Naive thymus-derived CD8-positive, alpha-beta T cell (primary cell): ENCODE measurements around the gene ADK. TPM values are rescaled to one million over a fixed set of nuclear protein-coding genes. Genes with fewer than 3 reads are reported as not detected.

ENCODE experiments used
- ATAC-seq, 2 donors: fragments of 150-1000 bp; cut with Tn5 transposase in 1 of 2; sonication (Bioruptor Pico), chemical (Tn5 transposase) in 1 of 2; 1 replicate in 1 of 2; 2 replicates in 1 of 2; pipeline ENCODE4 v1.10.0; 2021; ENCODE audit warnings: mild to moderate bottlenecking in 2 of 2, moderate library complexity in 2 of 2
- POLR2A ChIA-PET: fragments of 350-600 bp; sonication (Branson Sonifier 250); formaldehyde crosslinking; loops from one replicate; lab custom pipeline; 2021; ENCODE audit warnings: antibody characterized with exemption; lab: Charles Lee
- DNase-seq, 10 donors: peaks; one replicate each; pipeline versions ENCODE4 v3.0.0 to v3.0.0-alpha.2; 2020 to 2022
- H3K27ac Mint-ChIP-seq, 10 donors: one replicate each; pipeline ENCODE4 v1.8.0; 2020 to 2022; ENCODE audit warnings: mild to moderate bottlenecking in 10 of 10, mixed read lengths in 10 of 10, moderate library complexity in 4 of 10, inconsistent platforms in 1 of 10
- H3K27me3 Mint-ChIP-seq, 5 donors: one replicate each; pipeline ENCODE4 v1.8.0; 2021 to 2022; ENCODE audit warnings: mixed read lengths in 5 of 5
- H3K36me3 Mint-ChIP-seq, 3 donors: one replicate each; pipeline ENCODE4 v1.8.0; 2020 to 2022; ENCODE audit warnings: mixed read lengths in 3 of 3, mild to moderate bottlenecking in 2 of 3, inconsistent platforms in 1 of 3
- H3K4me1 Mint-ChIP-seq, 4 donors: one replicate each; pipeline ENCODE4 v1.8.0; 2021 to 2022; ENCODE audit warnings: mixed read lengths in 4 of 4
- H3K4me3 Mint-ChIP-seq, 10 donors: one replicate each; pipeline ENCODE4 v1.8.0; 2020 to 2022; ENCODE audit warnings: mild to moderate bottlenecking in 10 of 10, mixed read lengths in 10 of 10, moderate library complexity in 6 of 10, inconsistent platforms in 1 of 10
- H3K9me3 Mint-ChIP-seq, 9 donors: one replicate each; pipeline ENCODE4 v1.8.0; 2020 to 2022; ENCODE audit warnings: mixed read lengths in 9 of 9, mild to moderate bottlenecking in 3 of 9, inconsistent platforms in 1 of 9, moderate library complexity in 1 of 9
- polyA plus RNA-seq, 3 donors: library from polyadenylated mRNA; unstranded; fragments of 300-500 nt; fragmentation: Illumina TruSeq; gene quantifications; one replicate each; pipeline ENCODE4 v1.2.3, GENCODE V29; 2021
- total RNA-seq, 8 experiments: library from RNA in 2 of 8; stranded (reverse) in 2 of 8; gene quantifications; one replicate each; pipeline ENCODE4 v1.2.3 and lab custom pipeline; 2021 to 2026

The ADK gene
- total and polyA plus RNA-seq, 5 experiments from 2014 or later: 29.6 to 52.4 (median 48.7) TPM

DNA sequence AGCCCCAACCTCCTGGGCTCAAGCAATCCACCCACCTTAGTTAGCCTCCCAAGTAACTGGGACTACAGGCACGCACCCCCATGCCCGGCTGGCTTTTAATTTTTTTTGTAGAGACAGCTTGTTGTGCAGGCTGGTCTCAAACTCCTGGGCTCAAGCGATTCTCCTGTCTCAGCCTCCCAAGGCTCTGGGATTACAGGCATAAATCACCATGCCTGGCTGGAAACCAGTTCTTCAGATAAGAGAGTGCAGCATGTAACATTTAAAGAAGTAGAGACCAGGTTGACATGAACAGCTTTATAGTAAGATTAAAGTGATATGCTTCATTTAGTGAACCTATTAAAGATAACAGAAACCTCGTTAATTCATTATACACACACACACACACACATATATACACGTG lies 507.5 kb downstream of the ADK start:
- POLR2A ChIA-PET: no interaction called here
- H3K27me3 Mint-ChIP-seq: no peaks in the 10 kb centered on the region
- H3K9me3 Mint-ChIP-seq: no peaks in the 10 kb centered on the region
- ATAC-seq (no peak), DNase-seq (no peak)
- H3K27ac Mint-ChIP-seq: peak overlapping the region in 3 of 10 donors; percentile 59 to 77 (median 62)
- peaks cover 0 to 5% (median under 1%) of the 10 kb centered on the region in 4 donors for H3K4me1 Mint-ChIP-seq
- no peak overlapping the region for H3K4me3 Mint-ChIP-seq
- peaks cover 0 to 23% (median 20%) of the 10 kb centered on the region in 3 donors for H3K36me3 Mint-ChIP-seq

DNA sequence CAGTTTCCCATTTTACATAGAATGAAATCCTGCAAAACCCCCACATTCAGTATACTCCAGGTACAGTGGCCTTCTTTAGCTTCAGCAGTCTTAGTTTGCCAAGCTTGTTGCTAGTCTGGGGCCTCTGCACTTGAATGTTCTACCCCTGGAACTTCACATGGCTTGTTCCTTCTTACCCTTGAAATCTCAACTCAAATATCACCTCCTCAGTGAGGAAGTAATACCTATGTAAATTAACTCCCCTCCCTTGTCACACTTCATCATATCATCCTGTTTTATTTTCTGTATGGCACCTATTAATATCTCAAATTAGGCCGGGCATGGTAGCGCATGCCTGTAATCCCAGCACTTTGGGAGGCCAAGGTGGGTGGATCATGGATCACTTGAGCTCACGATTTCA lies 511.6 kb downstream of the ADK start:
- Mint-ChIP-seq H3K4me3 (no peak overlapping the region), H3K27ac (no peak overlapping the region), H3K4me1 (peaks cover 0 to 5% (median 0%) of the 10 kb centered on the region in 4 donors), H3K36me3 (peaks cover 0 to 17% (median 11%) of the 10 kb centered on the region in 3 donors), H3K9me3 (no peaks in the 10 kb centered on the region), H3K27me3 (no peaks in the 10 kb centered on the region)
- POLR2A ChIA-PET: no interaction called here
- ATAC-seq (no peak), DNase-seq (no peak)

DNA sequence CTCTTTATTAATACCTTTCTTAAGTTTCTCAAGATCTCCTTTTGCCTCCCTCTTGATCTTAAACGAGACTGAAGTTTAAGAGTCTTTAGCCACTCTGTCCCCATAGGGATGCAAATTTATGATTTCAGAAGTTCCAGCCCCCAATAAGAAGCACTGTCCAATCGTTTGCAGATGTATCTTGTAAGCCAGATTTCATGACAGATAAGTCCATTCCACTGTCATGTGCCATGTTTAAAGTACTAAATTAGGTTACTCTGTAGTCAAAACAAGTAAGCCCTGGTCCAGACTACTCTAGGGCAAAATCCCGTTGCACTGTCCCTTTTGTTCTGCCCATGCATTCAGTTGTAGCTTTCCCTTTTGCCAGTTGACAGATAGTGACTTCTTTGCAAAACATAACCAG lies 518.2 kb downstream of the ADK start:
- Mint-ChIP-seq H3K4me3 (no peak overlapping the region), H3K9me3 (peaks cover 0 to 11% (median 4%) of the 10 kb centered on the region in 9 donors), H3K4me1 (no peaks in the 10 kb centered on the region), H3K27ac (peak overlapping the region in 1 of 10 donors; percentile 78), H3K27me3 (no peaks in the 10 kb centered on the region), H3K36me3 (peaks cover 14 to 33% (median 33%) of the 10 kb centered on the region in 3 donors)
- ATAC-seq: no peak
- POLR2A ChIA-PET: no interaction called here
- no peak for DNase-seq

DNA sequence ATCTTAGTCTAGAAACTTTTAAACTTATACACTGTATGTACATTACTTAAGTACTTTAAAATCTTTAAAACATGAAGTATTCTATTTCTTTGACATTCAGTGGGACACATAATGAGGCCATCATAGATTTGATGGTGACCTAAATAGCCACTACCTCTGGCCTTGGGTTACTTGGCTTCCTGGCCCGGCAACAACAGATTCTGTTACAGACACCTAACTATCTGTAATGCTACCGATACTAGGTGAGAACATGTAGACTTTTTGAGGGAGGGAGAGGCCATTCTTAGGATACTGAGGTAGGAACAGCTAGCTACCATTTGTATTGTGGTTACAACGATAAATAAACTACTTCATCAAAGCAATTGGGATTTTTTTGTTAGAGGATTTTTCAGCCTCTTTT lies 520.7 kb downstream of the ADK start:
- Mint-ChIP-seq H3K4me1 (peaks cover 0 to 2% (median 0%) of the 10 kb centered on the region in 4 donors), H3K27ac (no peak overlapping the region), H3K4me3 (no peak overlapping the region), H3K27me3 (no peaks in the 10 kb centered on the region), H3K36me3 (peaks cover 14 to 42% (median 39%) of the 10 kb centered on the region in 3 donors), H3K9me3 (peaks cover 0 to 11% (median 4%) of the 10 kb centered on the region in 9 donors)
- DNase-seq: no peak
- POLR2A ChIA-PET: no interaction called here
- ATAC-seq: no peak

DNA sequence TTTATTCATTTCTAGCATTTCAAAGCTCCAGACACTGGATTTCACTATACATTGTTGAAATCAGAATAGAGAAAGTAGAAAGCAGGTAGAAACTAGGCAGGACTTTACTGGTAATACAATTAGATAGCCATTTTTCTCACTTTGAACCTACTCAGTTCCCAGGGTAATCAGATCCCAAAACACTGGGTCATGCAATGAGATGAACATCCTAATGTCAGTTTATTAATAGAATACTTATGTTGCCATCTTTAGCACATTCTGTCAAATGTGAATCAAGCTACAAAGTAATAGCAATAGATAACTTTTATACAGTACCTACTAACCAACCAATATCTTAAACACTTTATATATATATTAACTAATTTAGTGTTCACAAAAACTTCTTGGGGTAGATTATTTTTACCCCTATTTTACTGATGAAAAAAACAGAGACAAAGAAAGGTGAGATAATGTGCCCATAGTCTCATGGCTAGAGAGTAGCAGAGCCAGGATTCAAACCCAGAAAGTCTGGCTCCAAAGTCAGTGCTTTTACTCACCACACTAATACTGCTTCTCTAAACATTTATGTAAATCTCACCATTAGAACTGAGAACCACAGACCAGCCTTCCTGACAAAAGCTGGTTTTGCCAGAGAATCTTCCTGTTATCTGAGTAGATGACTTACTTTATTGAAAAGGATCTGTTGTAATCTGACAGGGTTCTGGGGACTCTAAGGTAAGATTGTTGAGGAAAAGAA lies 521.6 kb downstream of the ADK start:
- DNase-seq: no peak
- Mint-ChIP-seq H3K4me1 (peaks cover 0 to 4% (median 1%) of the 10 kb centered on the region in 4 donors), H3K36me3 (peaks cover 17 to 46% (median 42%) of the 10 kb centered on the region in 3 donors), H3K4me3 (no peak overlapping the region), H3K27ac (peak overlapping the region in 1 of 10 donors; percentile 67), H3K9me3 (peaks cover 0 to 11% (median 4%) of the 10 kb centered on the region in 9 donors), H3K27me3 (no peaks in the 10 kb centered on the region)
- POLR2A ChIA-PET: no interaction called here
- ATAC-seq: no peak

DNA sequence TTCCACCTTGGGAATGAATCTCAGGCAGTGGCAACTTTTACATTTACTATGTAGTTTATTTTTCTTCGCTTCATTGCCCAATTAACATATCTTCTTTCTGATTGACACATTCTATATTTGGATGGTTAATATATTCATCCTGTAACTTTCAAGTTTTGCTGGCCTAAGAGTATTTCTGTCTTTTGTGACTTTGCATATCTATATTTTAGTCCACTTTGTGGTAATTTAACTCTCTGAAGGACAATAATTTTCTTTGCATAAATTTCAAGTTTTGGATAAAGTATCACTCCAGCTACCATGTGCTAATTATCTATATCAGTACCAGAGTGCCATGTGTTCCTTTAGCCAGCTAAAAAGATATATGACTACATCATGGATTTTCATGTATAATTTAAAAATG lies 523.9 kb downstream of the ADK start:
- H3K27me3 Mint-ChIP-seq: no peaks in the 10 kb centered on the region
- H3K36me3 Mint-ChIP-seq: peaks cover 18 to 52% (median 43%) of the 10 kb centered on the region in 3 donors
- POLR2A ChIA-PET: no interaction called here
- no peak overlapping the region for H3K27ac Mint-ChIP-seq
- ATAC-seq (no peak), DNase-seq (no peak)
- H3K9me3 Mint-ChIP-seq: peaks cover 0 to 11% (median 4%) of the 10 kb centered on the region in 9 donors
- H3K4me3 Mint-ChIP-seq: no peak overlapping the region
- H3K4me1 Mint-ChIP-seq: peaks cover 0 to 4% (median 1%) of the 10 kb centered on the region in 4 donors

DNA sequence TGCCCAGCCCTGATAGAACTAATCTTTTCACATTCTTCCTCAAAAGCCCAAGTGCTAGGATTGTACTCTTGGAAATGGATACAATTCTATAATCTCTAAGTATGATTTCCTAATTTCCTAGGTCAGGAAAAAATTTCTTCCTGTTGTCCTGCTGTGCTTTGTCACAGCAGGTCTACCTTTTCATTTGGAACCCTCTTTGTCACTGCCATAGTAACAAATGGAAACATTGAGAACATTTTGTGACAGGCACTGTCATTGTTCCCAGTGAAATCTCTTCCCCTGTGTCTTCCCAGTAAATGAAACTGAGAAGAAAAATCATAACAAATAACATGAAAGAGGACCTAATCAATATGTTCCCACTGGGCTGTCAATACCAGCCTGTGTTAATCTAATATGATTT lies 524.5 kb downstream of the ADK start:
- Mint-ChIP-seq H3K4me3 (no peak overlapping the region), H3K36me3 (peaks cover 18 to 50% (median 41%) of the 10 kb centered on the region in 3 donors), H3K9me3 (peaks cover 0 to 11% (median 4%) of the 10 kb centered on the region in 9 donors), H3K27ac (no peak overlapping the region), H3K4me1 (peaks cover 0 to 4% (median 1%) of the 10 kb centered on the region in 4 donors), H3K27me3 (no peaks in the 10 kb centered on the region)
- POLR2A ChIA-PET: no interaction called here
- ATAC-seq (no peak), DNase-seq (no peak)

DNA sequence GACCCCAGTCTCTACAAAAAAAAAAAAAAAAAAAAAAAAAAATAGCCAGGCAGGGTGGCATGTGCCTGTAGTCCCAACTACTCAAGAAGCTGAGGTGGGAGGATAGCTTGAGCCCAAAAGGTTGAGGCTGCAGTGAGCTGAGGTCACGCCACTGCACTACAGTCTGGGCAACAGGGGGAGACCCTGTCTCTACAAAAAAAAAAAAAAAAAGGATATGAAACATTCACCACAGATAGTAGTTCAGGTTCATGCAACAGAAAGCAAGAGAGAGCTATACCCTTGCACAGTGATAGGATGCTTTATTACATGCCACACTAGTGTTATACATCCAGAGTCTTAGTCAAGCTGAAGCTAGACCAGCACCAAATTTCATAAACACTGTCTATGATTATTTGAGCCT lies 526.9 kb downstream of the ADK start:
- Mint-ChIP-seq H3K36me3 (peaks cover 15 to 38% (median 24%) of the 10 kb centered on the region in 3 donors), H3K4me3 (no peak overlapping the region), H3K9me3 (peaks cover 0 to 10% (median 3%) of the 10 kb centered on the region in 9 donors), H3K4me1 (peaks cover 8 to 16% (median 12%) of the 10 kb centered on the region in 4 donors), H3K27ac (peak overlapping the region in 1 of 10 donors; percentile 70), H3K27me3 (no peaks in the 10 kb centered on the region)
- DNase-seq (no peak), ATAC-seq (no peak)
- POLR2A ChIA-PET: no interaction called here

DNA sequence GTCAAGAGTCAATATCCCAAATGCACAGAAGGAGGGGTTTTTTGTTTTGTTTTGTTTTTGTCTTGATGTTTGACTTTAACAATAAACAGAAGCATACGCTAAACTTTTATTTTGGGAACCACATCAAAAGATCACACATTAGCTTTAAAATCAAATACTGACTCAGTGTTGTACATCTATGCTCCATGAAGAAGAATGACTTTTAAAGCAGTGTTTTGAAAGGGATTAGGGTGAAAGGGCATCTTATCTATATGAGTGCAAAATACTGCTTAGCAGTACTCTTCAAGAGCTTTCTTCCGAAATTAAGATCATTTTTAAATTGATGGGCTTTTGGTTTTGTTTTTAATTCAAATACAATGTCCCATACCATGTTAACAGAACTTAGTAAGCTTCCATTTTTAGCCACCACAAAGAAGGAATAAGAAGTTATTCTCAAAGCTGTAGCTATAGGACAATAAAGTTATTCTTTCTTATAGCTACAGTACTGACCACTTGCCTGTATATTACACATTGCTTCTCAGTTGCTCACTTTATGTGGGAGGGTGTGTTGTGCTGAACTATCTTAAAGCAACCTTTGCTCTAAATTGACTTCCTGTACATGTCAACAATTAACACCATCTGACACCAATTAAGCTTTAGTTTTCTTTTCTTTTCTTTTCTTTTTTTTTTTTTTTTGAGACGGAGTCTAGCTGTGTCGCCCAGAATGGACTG lies 531.1 kb downstream of the ADK start:
- Mint-ChIP-seq H3K27me3 (no peaks in the 10 kb centered on the region), H3K4me3 (peak overlapping the region in 2 of 10 donors; percentile 18 to 19), H3K36me3 (peaks cover 6 to 24% (median 22%) of the 10 kb centered on the region in 3 donors), H3K4me1 (peaks cover 8 to 19% (median 12%) of the 10 kb centered on the region in 4 donors), H3K9me3 (no peaks in the 10 kb centered on the region), H3K27ac (peak overlapping the region in 4 of 10 donors; percentile 3 to 53 (median 46))
- ATAC-seq (peak in 1 of 2 donors; percentile 30), DNase-seq (no peak)
- POLR2A ChIA-PET: interaction anchor here (0.6 kb wide), 1 partner anchor 338 kb away, joined by 3 read pairs; no protein-coding TSS in a partner anchor

DNA sequence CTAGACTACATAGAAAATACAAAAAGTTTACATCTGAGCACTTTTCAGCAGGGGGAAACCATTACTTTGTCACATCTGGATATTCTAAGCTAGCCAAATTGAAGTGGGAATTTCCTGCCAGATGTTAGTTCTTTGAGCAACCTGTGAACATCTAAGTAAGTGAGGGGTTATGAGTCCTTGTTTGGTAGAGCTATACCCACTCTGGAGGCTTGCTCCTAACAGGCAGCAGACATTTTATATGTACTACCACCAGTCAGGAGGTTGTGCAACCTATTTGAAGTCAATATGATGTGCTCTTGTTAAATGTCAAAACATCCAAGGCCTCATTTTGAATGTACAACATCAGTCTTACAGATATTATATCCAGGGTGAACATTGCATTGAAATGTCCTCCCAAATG lies 532.0 kb downstream of the ADK start:
- ATAC-seq: no peak
- peaks cover 7 to 19% (median 12%) of the 10 kb centered on the region in 4 donors for H3K4me1 Mint-ChIP-seq
- H3K27me3 Mint-ChIP-seq: no peaks in the 10 kb centered on the region
- no peak for DNase-seq
- no peaks in the 10 kb centered on the region for H3K9me3 Mint-ChIP-seq
- H3K4me3 Mint-ChIP-seq: no peak overlapping the region
- POLR2A ChIA-PET: interaction anchor here (0.6 to 0.7 kb wide), 2 partner anchors 307 to 360 kb away, joined by 3 to 6 read pairs; no protein-coding TSS in a partner anchor
- H3K27ac Mint-ChIP-seq: no peak overlapping the region
- peaks cover 12 to 22% (median 19%) of the 10 kb centered on the region in 3 donors for H3K36me3 Mint-ChIP-seq

DNA sequence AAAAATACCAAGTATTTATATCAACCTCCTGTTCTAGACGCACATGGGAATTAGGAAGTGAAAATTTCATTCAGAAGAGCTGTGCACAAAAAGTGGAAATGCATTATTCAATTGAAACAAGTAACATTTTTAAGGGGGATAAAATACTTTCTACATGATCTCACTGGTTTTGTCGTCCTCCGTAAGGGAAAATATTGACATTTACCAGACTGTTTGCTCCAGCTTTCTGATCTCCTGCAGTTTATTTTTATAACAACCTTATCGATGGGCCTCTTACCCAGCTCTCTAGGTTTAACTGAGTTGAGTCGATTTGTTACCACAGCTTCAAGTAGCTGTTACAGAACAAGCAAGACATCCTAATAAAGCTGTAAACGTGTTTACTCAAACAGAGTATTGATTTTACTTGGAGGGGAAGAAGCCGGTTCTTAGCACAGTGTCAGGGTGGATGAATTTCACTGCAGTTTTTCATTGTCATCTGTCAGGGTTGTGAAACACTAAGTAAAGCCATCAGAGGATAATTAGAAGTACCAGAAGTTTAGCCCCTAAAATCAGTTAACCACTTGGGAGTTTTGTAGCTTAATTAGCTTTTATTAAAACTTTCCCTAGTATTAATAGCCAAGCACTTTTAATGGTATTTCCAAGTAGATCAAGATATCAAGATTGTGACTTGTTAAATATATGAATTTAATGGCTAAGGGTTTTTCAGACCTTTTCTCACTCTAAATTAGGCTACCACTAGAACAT lies 532.8 kb downstream of the ADK start:
- DNase-seq: no peak
- POLR2A ChIA-PET: no interaction called here
- Mint-ChIP-seq H3K27ac (no peak overlapping the region), H3K4me3 (no peak overlapping the region), H3K36me3 (peaks cover 12 to 21% (median 20%) of the 10 kb centered on the region in 3 donors), H3K9me3 (no peaks in the 10 kb centered on the region), H3K4me1 (peaks cover 8 to 19% (median 12%) of the 10 kb centered on the region in 4 donors), H3K27me3 (no peaks in the 10 kb centered on the region)
- no peak for ATAC-seq

DNA sequence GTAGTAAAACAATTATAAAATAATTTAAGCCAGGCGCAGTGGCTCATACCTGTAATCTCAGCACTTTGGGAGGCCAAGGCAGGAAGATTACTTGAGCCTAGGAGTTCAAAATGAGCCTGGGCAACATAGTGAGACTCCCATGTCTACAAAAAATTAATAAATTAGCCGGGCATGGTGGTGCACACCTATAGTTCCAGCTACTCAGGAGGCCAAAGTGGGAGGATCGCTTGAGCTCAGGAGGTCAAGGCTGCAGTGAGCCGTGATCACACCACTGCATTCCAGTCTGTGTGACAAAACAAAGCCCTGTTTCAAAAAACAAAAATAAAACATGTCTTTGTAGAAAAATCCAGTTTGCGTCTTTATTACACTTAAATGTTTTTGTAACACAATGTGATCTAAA lies 533.4 kb downstream of the ADK start:
- Mint-ChIP-seq H3K9me3 (no peaks in the 10 kb centered on the region), H3K36me3 (peaks cover 12 to 21% (median 20%) of the 10 kb centered on the region in 3 donors), H3K4me3 (no peak overlapping the region), H3K27ac (no peak overlapping the region), H3K27me3 (no peaks in the 10 kb centered on the region), H3K4me1 (peaks cover 8 to 19% (median 12%) of the 10 kb centered on the region in 4 donors)
- POLR2A ChIA-PET: no interaction called here
- ATAC-seq: no peak
- DNase-seq: no peak
